ENCODE measurements around the gene PFDN6.

DNA sequence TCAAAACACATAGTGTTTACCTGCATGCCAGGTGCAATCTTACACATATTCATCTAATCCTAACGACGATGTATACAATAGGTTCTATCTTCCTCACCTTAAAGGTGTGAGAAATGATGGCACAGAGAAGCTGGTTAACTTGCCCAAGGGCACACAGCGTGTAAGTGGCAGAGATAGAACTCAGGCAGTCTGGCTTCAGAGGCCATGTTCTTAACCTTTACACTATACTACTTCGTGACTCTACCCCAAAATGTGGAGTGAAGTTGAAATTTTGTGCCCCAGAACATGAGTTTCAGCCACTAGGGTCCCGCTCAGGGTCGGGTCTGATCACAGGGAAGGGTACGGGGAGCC is 18.3 kb upstream of the PFDN6 start:
- TF ChIP-seq EZH2phosphoT487 (IDR thresholded peaks at IDR 0.05; ENCODE audit: low read depth): no peak
- TF ChIP-seq, protein P1, sequence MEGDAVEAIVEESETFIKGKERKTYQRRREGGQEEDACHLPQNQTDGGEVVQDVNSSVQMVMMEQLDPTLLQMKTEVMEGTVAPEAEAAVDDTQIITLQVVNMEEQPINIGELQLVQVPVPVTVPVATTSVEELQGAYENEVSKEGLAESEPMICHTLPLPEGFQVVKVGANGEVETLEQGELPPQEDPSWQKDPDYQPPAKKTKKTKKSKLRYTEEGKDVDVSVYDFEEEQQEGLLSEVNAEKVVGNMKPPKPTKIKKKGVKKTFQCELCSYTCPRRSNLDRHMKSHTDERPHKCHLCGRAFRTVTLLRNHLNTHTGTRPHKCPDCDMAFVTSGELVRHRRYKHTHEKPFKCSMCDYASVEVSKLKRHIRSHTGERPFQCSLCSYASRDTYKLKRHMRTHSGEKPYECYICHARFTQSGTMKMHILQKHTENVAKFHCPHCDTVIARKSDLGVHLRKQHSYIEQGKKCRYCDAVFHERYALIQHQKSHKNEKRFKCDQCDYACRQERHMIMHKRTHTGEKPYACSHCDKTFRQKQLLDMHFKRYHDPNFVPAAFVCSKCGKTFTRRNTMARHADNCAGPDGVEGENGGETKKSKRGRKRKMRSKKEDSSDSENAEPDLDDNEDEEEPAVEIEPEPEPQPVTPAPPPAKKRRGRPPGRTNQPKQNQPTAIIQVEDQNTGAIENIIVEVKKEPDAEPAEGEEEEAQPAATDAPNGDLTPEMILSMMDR (IDR thresholded peaks at IDR 0.05; ENCODE audit: low read depth, low read length): no peak
